Lung (tissue), 5 donors: ENCODE measurements around the gene OR11H12. TPM values are rescaled to one million over a fixed set of nuclear protein-coding genes. Genes with fewer than 3 reads are reported as not detected.

Experiments used
- polyA plus RNA-seq, 2 donors: library from polyadenylated mRNA; stranded (reverse); fragments of 200-250 nt; gene quantifications; one replicate each; pipeline ENCODE4 v1.2.1, GENCODE V29; 2013
- small RNA-seq: library from RNA; depleted of rRNA; stranded (forward); fragments of <200 nt; gene quantifications from one replicate; pipeline ENCODE3, GENCODE V24; 2014; ENCODE audit warnings: low replicate concordance
- total RNA-seq, 2 donors: library from RNA; depleted of rRNA in 1 of 2; stranded (reverse); fragments of >200 nt in 1 of 2; gene quantifications; one replicate each; pipeline ENCODE4 v1.2.1, GENCODE V29; 2014 to 2021
- donor health status: Bipolar disorder and iron deficiency.
- donor health status: healthy.
- donor health status: DM: yes; HTN: yes; CAD: no.

The OR11H12 gene
- total and polyA plus RNA-seq, 4 donors = not detected

Small RNAs within 50 kb of the gene (small RNA-seq; reads per million reads assigned to genes)
- gene CR383656.6 (not detected), gene CR383656.7 (not detected), gene CR383656.9 (not detected)
